H1 (cell line): ENCODE data around the gene NDC1. TPM values are rescaled to one million over a fixed set of nuclear protein-coding genes. Genes with fewer than 3 reads are reported as not detected.

Experiments
- CTCF ChIA-PET: fragments of 300-600 bp; sonication (Branson Sonifier 250); formaldehyde crosslinking; loops from one replicate; lab custom pipeline; 2021; ENCODE audit not compliant: partially characterized antibody; lab: Charles Lee
- POLR2A ChIA-PET: fragments of 300-600 bp; sonication (Branson Sonifier 250); formaldehyde crosslinking; loops from one replicate; lab custom pipeline; 2021; ENCODE audit warnings: inconsistent platforms; ENCODE audit not compliant: partially characterized antibody; lab: Charles Lee
- DNase-seq, 2 experiments: peaks; one replicate each; pipeline versions ENCODE4 v3.0.0 to v3.0.0-alpha.2; 2010 to 2022; ENCODE audit warnings: low spot score in 2 of 2, low read depth in 1 of 2, mixed read lengths in 1 of 2
- FAIRE-seq: peaks from 2 replicates; lab custom pipeline; 2011; peaks lifted over from hg19 to GRCh38; lab: Jason Lieb, UNC
- H2AFZ ChIP-seq: 2 replicates; pipeline ENCODE4 v1.8.1; 2012; ENCODE audit warnings: low read length, inconsistent platforms
- H2AK5ac ChIP-seq: 2 replicates; pipeline ENCODE4 v1.6.1; 2013; ENCODE audit warnings: low read depth, low read length
- H2BK120ac ChIP-seq: replicated peaks from 2 replicates; pipeline ENCODE3; 2013; ENCODE audit warnings: low read depth, low read length, inconsistent platforms
- H2BK12ac ChIP-seq: 2 replicates; pipeline ENCODE4 v1.6.1; 2013; ENCODE audit warnings: low read depth, low read length
- H2BK15ac ChIP-seq: 2 replicates; pipeline ENCODE4 v1.6.1; 2013; ENCODE audit warnings: low read length
- H2BK20ac ChIP-seq: 2 replicates; pipeline ENCODE4 v1.6.1; 2013; ENCODE audit warnings: low read length
- H2BK5ac ChIP-seq: 2 replicates; pipeline ENCODE4 v1.6.1; 2013; ENCODE audit warnings: low read depth, low read length
- H3K14ac ChIP-seq: 2 replicates; pipeline ENCODE4 v1.6.1; 2013; ENCODE audit warnings: inconsistent platforms; ENCODE audit not compliant: insufficient read length
- H3K18ac ChIP-seq: 2 replicates; pipeline ENCODE4 v1.6.1; 2013; ENCODE audit warnings: low read length; ENCODE audit errors: extremely low read depth
- H3K23ac ChIP-seq: 2 replicates; pipeline ENCODE4 v1.6.1; 2013; ENCODE audit warnings: inconsistent platforms; ENCODE audit not compliant: insufficient read length
- H3K23me2 ChIP-seq: 2 replicates; pipeline ENCODE4 v1.6.1; 2013; ENCODE audit warnings: low read depth, low read length
- H3K27ac ChIP-seq: 2 replicates; pipeline ENCODE4 v1.6.1; 2011; ENCODE audit warnings: low read depth, low read length, inconsistent platforms
- H3K27me3 ChIP-seq, 4 experiments: replicated peaks in 1 of 4; 1 replicate in 1 of 4; 2 replicates in 3 of 4; pipeline versions ENCODE4 v1.6.1 to v1.8.1; 2011 to 2013; ENCODE audit warnings: low read length in 3 of 4, mild to moderate bottlenecking in 3 of 4, inconsistent platforms in 2 of 4, mixed read lengths in 2 of 4, moderate library complexity in 1 of 4; ENCODE audit not compliant: control insufficient read depth in 3 of 4, insufficient read depth in 3 of 4; ENCODE audit errors: extremely low read depth in 1 of 4
- H3K36me3 ChIP-seq, 4 experiments: 2 replicates each; pipeline versions ENCODE4 v1.6.1 to v1.8.1; 2011 to 2013; ENCODE audit warnings: mild to moderate bottlenecking in 4 of 4, low read length in 3 of 4, moderate library complexity in 2 of 4, control low read depth in 1 of 4, inconsistent platforms in 1 of 4; ENCODE audit not compliant: insufficient read depth in 4 of 4, control insufficient read depth in 2 of 4
- H3K4ac ChIP-seq: replicated peaks from 2 replicates; pipeline ENCODE3; 2013; ENCODE audit warnings: low read length, low read depth, mixed read lengths, inconsistent platforms; ENCODE audit not compliant: insufficient read length
- H3K4me1 ChIP-seq, 4 experiments: replicated peaks in 1 of 4; 1 replicate in 1 of 4; 2 replicates in 3 of 4; pipeline versions ENCODE4 v1.6.1 to v1.8.1; 2011 to 2013; ENCODE audit warnings: low read length in 3 of 4, inconsistent platforms in 2 of 4, mixed read lengths in 1 of 4; ENCODE audit not compliant: insufficient read depth in 4 of 4, control insufficient read depth in 3 of 4
- H3K4me2 ChIP-seq, 2 experiments: 2 replicates each; pipeline versions ENCODE4 v1.6.1 to v1.8.1; 2011 to 2013; ENCODE audit warnings: low read depth in 2 of 2, low read length in 2 of 2, control low read depth in 1 of 2, inconsistent platforms in 1 of 2, mild to moderate bottlenecking in 1 of 2; ENCODE audit not compliant: insufficient read depth in 1 of 2
- H3K4me3 ChIP-seq, 4 experiments: fragments of 200-600, 300-600 bp in 1 of 4; sonication (generic), shearing (Covaris generic), sonication (Bioruptor Twin) in 1 of 4; 2 replicates each; pipeline versions ENCODE4 v1.5.1 to v1.8.1; 2011 to 2016; ENCODE audit warnings: low read length in 4 of 4, low read depth in 3 of 4, control low read depth in 2 of 4, inconsistent platforms in 2 of 4, mild to moderate bottlenecking in 2 of 4, mixed read lengths in 1 of 4, moderate library complexity in 1 of 4; ENCODE audit not compliant: insufficient read depth in 2 of 4; ENCODE audit errors: extremely low read depth in 1 of 4
- H3K56ac ChIP-seq: replicated peaks from 2 replicates; pipeline ENCODE3; 2013; ENCODE audit warnings: low read depth, mild to moderate bottlenecking, mixed read lengths, low read length, inconsistent platforms; ENCODE audit not compliant: insufficient read length
- H3K79me1 ChIP-seq: 2 replicates; pipeline ENCODE4 v1.6.1; 2013; ENCODE audit warnings: low read depth, low read length, control low read depth
- H3K79me2 ChIP-seq, 2 experiments: 2 replicates each; pipeline versions ENCODE4 v1.6.1 to v1.8.1; 2012 to 2013; ENCODE audit warnings: low read length in 2 of 2, mild to moderate bottlenecking in 2 of 2, inconsistent platforms in 1 of 2; ENCODE audit not compliant: insufficient read depth in 2 of 2, control insufficient read depth in 1 of 2
- H3K9ac ChIP-seq, 4 experiments: replicated peaks in 1 of 4; 1 replicate in 1 of 4; 2 replicates in 3 of 4; pipeline versions ENCODE4 v1.6.1 to v1.8.1; 2011 to 2013; ENCODE audit warnings: low read depth in 3 of 4, low read length in 3 of 4, control low read depth in 2 of 4, mild to moderate bottlenecking in 2 of 4, moderate library complexity in 2 of 4, inconsistent platforms in 1 of 4; ENCODE audit errors: extremely low read depth in 1 of 4
- H3K9me3 ChIP-seq, 2 experiments: 2 replicates each; pipeline versions ENCODE4 v1.6.1 to v1.8.1; 2012 to 2013; ENCODE audit warnings: mild to moderate bottlenecking in 2 of 2, moderate library complexity in 2 of 2, control low read depth in 1 of 2, inconsistent platforms in 1 of 2, low read depth in 1 of 2, low read length in 1 of 2, mixed read lengths in 1 of 2; ENCODE audit not compliant: insufficient read depth in 2 of 2
- H4K20me1 ChIP-seq, 2 experiments: replicated peaks in 1 of 2; 2 replicates each; pipeline versions ENCODE3 to v1.8.1; 2011 to 2013; ENCODE audit warnings: inconsistent platforms in 2 of 2, low read length in 2 of 2, mild to moderate bottlenecking in 1 of 2; ENCODE audit not compliant: insufficient read depth in 2 of 2, control insufficient read depth in 1 of 2
- H4K5ac ChIP-seq: 2 replicates; pipeline ENCODE4 v1.6.1; 2013; ENCODE audit warnings: low read length, low read depth, mixed read lengths, inconsistent platforms; ENCODE audit not compliant: insufficient read length
- H4K8ac ChIP-seq: 2 replicates; pipeline ENCODE4 v1.8.0; 2013; ENCODE audit warnings: mild to moderate bottlenecking, moderate library complexity, low read length, inconsistent platforms; ENCODE audit not compliant: insufficient read depth; ENCODE audit errors: extremely low read depth
- H4K91ac ChIP-seq: replicated peaks from 2 replicates; pipeline ENCODE3; 2013; ENCODE audit warnings: low read length, mixed read lengths, inconsistent platforms; ENCODE audit not compliant: insufficient read length
- RAD21 ChIP-seq, 2 experiments: IDR thresholded peaks in 1 of 2; conservative IDR thresholded peaks in 1 of 2; 2 replicates each; pipeline ENCODE4 v1.6.1; 2011; ENCODE audit warnings: low read depth in 2 of 2, low read length in 2 of 2, improper control_type of control experiment in 1 of 2, inconsistent platforms in 1 of 2, mild to moderate bottlenecking in 1 of 2, moderate library complexity in 1 of 2
- ZNF274 ChIP-seq: IDR thresholded peaks from 2 replicates; pipeline ENCODE4 v1.7.0; 2012; ENCODE audit warnings: low read length, borderline replicate concordance; ENCODE audit errors: extremely low read depth
- WGBS, 2 experiments: shearing (Covaris generic) in 1 of 2; methylation state at CpG; one replicate each; pipeline versions ENCODE4 v1.1.6 to v1.1.7; 2013 to 2015; ENCODE audit warnings: low lambda C conversion rate in 2 of 2, mixed read lengths in 2 of 2, inconsistent platforms in 1 of 2, low coverage in 1 of 2, missing lambda C conversion rate in 1 of 2; ENCODE audit not compliant: insufficient replicate concordance in 2 of 2, insufficient coverage in 1 of 2, insufficient read length in 1 of 2; ENCODE audit errors: extremely low coverage in 1 of 2, missing lambda C conversion rate in 1 of 2; 5-methylcytosine and 5-hydroxymethylcytosine counted together
- polyA plus RNA-seq, 7 experiments: library from polyadenylated mRNA; depleted of rRNA in 3 of 7; stranded (reverse) in 5 of 7; unstranded in 2 of 7; fragments of >200 nt in 5 of 7; fragments of 200-250 nt in 2 of 7; gene quantifications; 1 replicate in 5 of 7; 2 replicates in 1 of 7; 4 replicates in 1 of 7; pipeline versions ENCODE4 v1.2.1 to v1.2.3, GENCODE V29; 2011 to 2013; ENCODE audit warnings: missing spikeins in 2 of 7, mixed read lengths in 2 of 7
- total RNA-seq: library from RNA; stranded (reverse); fragmentation: NEBNext Ultra II Directional; extraction: Animal tissue kit (Norgen Biotek cat#: 25700); gene quantifications from 2 replicates; pipeline ENCODE4 v1.2.1, GENCODE V29; 2021
- TF ChIP-seq, protein P1 (sequence below), 3 experiments: IDR thresholded peaks; 1 replicate in 2 of 3; 2 replicates in 1 of 3; pipeline versions ENCODE4 v1.5.1 to v1.6.1; 2011; ENCODE audit warnings: low read length in 3 of 3, mild to moderate bottlenecking in 3 of 3, inconsistent platforms in 2 of 3, low read depth in 1 of 3, moderate library complexity in 1 of 3; ENCODE audit not compliant: insufficient read depth in 1 of 3; ENCODE audit errors: control extremely low read depth in 1 of 3

NDC1 gene
- total and polyA plus RNA-seq, 2 of the 8 experiments (the other 6 are each of a cell fraction or from before 2014, with no cell fraction given): 62.9 to 66.1 TPM

- 62% methylated on average over 11 of the region's 11 CpGs; no CpG with 5 or more reads in 1 of the 2 experiments for WGBS, 2 experiments
Measured at GRCh38 chr1:53715478-53715877, 122.6 kb downstream of the NDC1 start.

More at GRCh38 chr1:53715478-53715877, 122.6 kb downstream of the NDC1 start:
- Histone ChIP-seq H3K36me3 (no peaks in the 10 kb centered on the region), H2BK15ac (peak overlapping the region; percentile 66; the same call in 1 of the 2 replicates), H2BK120ac (no peak overlapping the region), H3K27me3 (no peaks in the 10 kb centered on the region), H3K4me3 (no peak overlapping the region), H3K4ac (no peak overlapping the region), H2BK20ac (0 out of 2 replicates have a peak overlapping the region, but pooled peaks have one; percentile 27), H3K79me1 (no peaks in the 10 kb centered on the region), H4K8ac (no peak overlapping the region; the same call in 1 of the 2 replicates), H3K4me2 (no peak overlapping the region), H3K9ac (no peak overlapping the region), H2BK12ac (no peak overlapping the region; the same call in 1 of the 2 replicates), H3K56ac (no peak overlapping the region), H3K23me2 (no peaks in the 10 kb centered on the region; the same call in 1 of the 2 replicates), H3K18ac (no peak overlapping the region; the same call in 1 of the 2 replicates), H2BK5ac (no peak overlapping the region), H3K14ac (no peak overlapping the region), H3K9me3 (no peaks in the 10 kb centered on the region), H3K79me2 (no peaks in the 10 kb centered on the region), H3K4me1 (no peaks in the 10 kb centered on the region; a peak in 3 of 7 replicates), H4K5ac (no peak overlapping the region), H3K23ac (no peak overlapping the region)
- FAIRE-seq: peak; percentile 73
- CTCF ChIA-PET: interaction anchor here (0.6 to 4.3 kb wide), 41 partner anchors 8 to 323 kb away, joined by 3 to 50 read pairs (median 4); no protein-coding TSS in a partner anchor
- TF ChIP-seq, protein P1, sequence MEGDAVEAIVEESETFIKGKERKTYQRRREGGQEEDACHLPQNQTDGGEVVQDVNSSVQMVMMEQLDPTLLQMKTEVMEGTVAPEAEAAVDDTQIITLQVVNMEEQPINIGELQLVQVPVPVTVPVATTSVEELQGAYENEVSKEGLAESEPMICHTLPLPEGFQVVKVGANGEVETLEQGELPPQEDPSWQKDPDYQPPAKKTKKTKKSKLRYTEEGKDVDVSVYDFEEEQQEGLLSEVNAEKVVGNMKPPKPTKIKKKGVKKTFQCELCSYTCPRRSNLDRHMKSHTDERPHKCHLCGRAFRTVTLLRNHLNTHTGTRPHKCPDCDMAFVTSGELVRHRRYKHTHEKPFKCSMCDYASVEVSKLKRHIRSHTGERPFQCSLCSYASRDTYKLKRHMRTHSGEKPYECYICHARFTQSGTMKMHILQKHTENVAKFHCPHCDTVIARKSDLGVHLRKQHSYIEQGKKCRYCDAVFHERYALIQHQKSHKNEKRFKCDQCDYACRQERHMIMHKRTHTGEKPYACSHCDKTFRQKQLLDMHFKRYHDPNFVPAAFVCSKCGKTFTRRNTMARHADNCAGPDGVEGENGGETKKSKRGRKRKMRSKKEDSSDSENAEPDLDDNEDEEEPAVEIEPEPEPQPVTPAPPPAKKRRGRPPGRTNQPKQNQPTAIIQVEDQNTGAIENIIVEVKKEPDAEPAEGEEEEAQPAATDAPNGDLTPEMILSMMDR (IDR thresholded peaks at IDR 0.05; ENCODE audit: control extremely low read depth in 1 of 3, insufficient read depth in 1 of 3, low read depth in 1 of 3, low read length in 3 of 3): peak; percentile 66 to 90 (median 78)
- no peak for TF ChIP-seq ZNF274
- TF ChIP-seq RAD21 (IDR thresholded peaks at IDR 0.05 in 1 of 2, conservative IDR thresholded peaks at IDR 0.05 in 1 of 2; ENCODE audit: low read depth in 2 of 2, low read length in 2 of 2): peak; percentile 45 to 64
- TF ChIP-seq, all 59 proteins: peak for 2
- Histone ChIP-seq H4K20me1 (no peaks in the 10 kb centered on the region), H3K27ac (no peak overlapping the region), H2AFZ (no peak overlapping the region), H4K91ac (no peak overlapping the region), H2AK5ac (no peak overlapping the region)
- peak; percentile 29 to 84 for DNase-seq
- POLR2A ChIA-PET: interaction anchor here (1.2 kb wide), 1 partner anchor 23 kb away, joined by 3 read pairs; the partner anchor contains the start of gene GLIS1
